ENCODE data around the gene TMEM134. TPM values are rescaled to one million over a fixed set of nuclear protein-coding genes. Genes with fewer than 3 reads are reported as not detected.

TMEM134 gene
- total and polyA plus RNA-seq, 2 of the 4 experiments (the other 2 are of a cell fraction) = 12.5 to 55.0 TPM

GRCh38 chr11:67458266-67458665, 10.8 kb downstream of the TMEM134 start:
- no peak overlapping the region for H3K4me3 ChIP-seq (ENCODE audit: insufficient read depth, low read depth, low read length)
- no peak overlapping the region for H3K23ac ChIP-seq (ENCODE audit: low read depth, low read length)
- DNase-seq = no peak
- CTCF ChIA-PET = no interaction called here
- ATAC-seq (ENCODE audit: low read depth) = no peak
- no peak overlapping the region for H3K14ac ChIP-seq (replicated peaks; ENCODE audit: low read depth, low read length)
- TF ChIP-seq POLR2A (IDR thresholded peaks at IDR 0.05; ENCODE audit: low read depth, low read length) (no peak), CEBPB (IDR thresholded peaks at IDR 0.05; ENCODE audit: low read depth, low read length) (no peak), RCOR1 (IDR thresholded peaks at IDR 0.05; ENCODE audit: insufficient replicate concordance, low read length) (no peak), MXI1 (IDR thresholded peaks at IDR 0.05; ENCODE audit: borderline replicate concordance, low read depth, low read length) (no peak), USF2 (IDR thresholded peaks at IDR 0.05; ENCODE audit: low read depth, low read length) (no peak), RAD21 (IDR thresholded peaks at IDR 0.05; ENCODE audit: low read length) (no peak), FOS (IDR thresholded peaks at IDR 0.05; ENCODE audit: low read depth, low read length) (no peak), RFX5 (IDR thresholded peaks at IDR 0.05; ENCODE audit: low read depth, low read length) (no peak), ELK1 (IDR thresholded peaks at IDR 0.05; ENCODE audit: borderline replicate concordance, low read depth, low read length) (no peak), CHD1 (IDR thresholded peaks at IDR 0.05; ENCODE audit: low read depth, low read length) (no peak)
- TF ChIP-seq, protein P1, sequence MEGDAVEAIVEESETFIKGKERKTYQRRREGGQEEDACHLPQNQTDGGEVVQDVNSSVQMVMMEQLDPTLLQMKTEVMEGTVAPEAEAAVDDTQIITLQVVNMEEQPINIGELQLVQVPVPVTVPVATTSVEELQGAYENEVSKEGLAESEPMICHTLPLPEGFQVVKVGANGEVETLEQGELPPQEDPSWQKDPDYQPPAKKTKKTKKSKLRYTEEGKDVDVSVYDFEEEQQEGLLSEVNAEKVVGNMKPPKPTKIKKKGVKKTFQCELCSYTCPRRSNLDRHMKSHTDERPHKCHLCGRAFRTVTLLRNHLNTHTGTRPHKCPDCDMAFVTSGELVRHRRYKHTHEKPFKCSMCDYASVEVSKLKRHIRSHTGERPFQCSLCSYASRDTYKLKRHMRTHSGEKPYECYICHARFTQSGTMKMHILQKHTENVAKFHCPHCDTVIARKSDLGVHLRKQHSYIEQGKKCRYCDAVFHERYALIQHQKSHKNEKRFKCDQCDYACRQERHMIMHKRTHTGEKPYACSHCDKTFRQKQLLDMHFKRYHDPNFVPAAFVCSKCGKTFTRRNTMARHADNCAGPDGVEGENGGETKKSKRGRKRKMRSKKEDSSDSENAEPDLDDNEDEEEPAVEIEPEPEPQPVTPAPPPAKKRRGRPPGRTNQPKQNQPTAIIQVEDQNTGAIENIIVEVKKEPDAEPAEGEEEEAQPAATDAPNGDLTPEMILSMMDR (conservative IDR thresholded peaks at IDR 0.05; ENCODE audit: low read depth, low read length) = no peak
- dilution Hi-C loops (cut with HindIII; ENCODE audit: low sequenced_read_pairs, unreplicated experiment) = no loop called here
- H3K9me3 ChIP-seq (ENCODE audit: control insufficient read depth, insufficient read depth, low read length) = no peaks in the 10 kb centered on the region
- H3K4me1 ChIP-seq (ENCODE audit: control insufficient read depth, insufficient read depth, low read length) = no peaks in the 10 kb centered on the region
- no peak overlapping the region for H2AK9ac ChIP-seq (replicated peaks; ENCODE audit: low read depth, low read length, poor library complexity)
- H3K9ac ChIP-seq (ENCODE audit: low read depth, low read length) = no peak overlapping the region
- no peak overlapping the region for H2BK15ac ChIP-seq (ENCODE audit: low read depth, low read length)
- POLR2A ChIA-PET (ENCODE audit: unreplicated experiment) = no interaction called here
- no peak overlapping the region for H2AK5ac ChIP-seq (ENCODE audit: low read depth, low read length)
- no peak overlapping the region for H2BK120ac ChIP-seq (ENCODE audit: low read depth, low read length)
- no peak overlapping the region for H2AFZ ChIP-seq (replicated peaks; ENCODE audit: low read length, poor library complexity)
- peaks cover 22% of the 10 kb centered on the region for H3K27me3 ChIP-seq (ENCODE audit: control insufficient read depth, insufficient read depth, low read length)
- H2BK20ac ChIP-seq (ENCODE audit: low read depth, low read length) = no peak overlapping the region
- no TSS peak for BruUV-seq (replicated peaks)
- H3K79me1 ChIP-seq (ENCODE audit: low read depth in 1 of 2, low read length in 2 of 2) = no peaks in the 10 kb centered on the region
- no peak overlapping the region for H4K91ac ChIP-seq (ENCODE audit: insufficient read depth, low read depth, low read length)
- in situ Hi-C loops (cut with MboI; ENCODE audit: low sequenced_read_pairs) = no loop called here
- no peaks in the 10 kb centered on the region for H3K9me1 ChIP-seq (ENCODE audit: insufficient read depth, low read length)
- intact Hi-C loops (cut with micrococcal nuclease) = no loop called here
- H3K56ac ChIP-seq (ENCODE audit: extremely low read depth, insufficient read depth, low read length) = no peak overlapping the region
- H4K5ac ChIP-seq (ENCODE audit: low read depth, low read length) = no peak overlapping the region
- no peak overlapping the region for H4K8ac ChIP-seq (ENCODE audit: low read depth in 2 of 2, low read length in 2 of 2)
- no peak overlapping the region for H3K27ac ChIP-seq (ENCODE audit: insufficient read depth, low read length)
- H3K18ac ChIP-seq (ENCODE audit: low read depth, low read length) = no peak overlapping the region
- no peak overlapping the region for H3K4ac ChIP-seq (ENCODE audit: low read depth, low read length)
- H3K36me3 ChIP-seq (ENCODE audit: control insufficient read depth, insufficient read depth, low read length) = no peaks in the 10 kb centered on the region
- H4K20me1 ChIP-seq (ENCODE audit: insufficient read depth, low read length) = no peaks in the 10 kb centered on the region
- H3K4me2 ChIP-seq (ENCODE audit: low read depth, low read length) = no peak overlapping the region
- no peak overlapping the region for H2BK5ac ChIP-seq (ENCODE audit: low read depth, low read length, poor library complexity, severe bottlenecking)
- WGBS, 2 experiments (ENCODE audit: extremely low coverage in 2 of 2, insufficient read length in 1 of 2) = 87% methylated on average over 12 of the region's 19 CpGs; no CpG with 5 or more reads in 1 of the 2 experiments

Measured in IMR-90 (cell line).